CD4-positive, alpha-beta T cell (primary cell): ENCODE data around the gene CFAP54. TPM values are rescaled to one million over a fixed set of nuclear protein-coding genes. Genes with fewer than 3 reads are reported as not detected.

Source experiments
- ATAC-seq: fragments of 200-7000 bp; cut with Tn5 transposase; one replicate; pipeline ENCODE4 v1.10.0; 2022; ENCODE audit warnings: mild to moderate bottlenecking; ENCODE audit not compliant: poor library complexity
- CTCF ChIA-PET: fragments of 350-600 bp; sonication (Branson Sonifier 250); formaldehyde crosslinking; loops from one replicate; lab custom pipeline; 2021; ENCODE audit warnings: antibody characterized with exemption, inconsistent platforms; lab: Charles Lee
- POLR2A ChIA-PET: fragments of 350-600 bp; sonication (Branson Sonifier 250); formaldehyde crosslinking; loops from one replicate; lab custom pipeline; 2021; ENCODE audit warnings: antibody characterized with exemption, inconsistent platforms; lab: Charles Lee
- DNase-seq, 14 experiments: peaks; one replicate each; pipeline ENCODE4 v3.0.0-alpha.2; 2013 to 2020; ENCODE audit warnings: mixed read lengths in 2 of 14
- H3K27ac ChIP-seq, 2 donors: one replicate each; pipeline versions ENCODE4 v1.5.1 to v1.7.0; 2013; ENCODE audit warnings: low read length in 2 of 2, low read depth in 1 of 2, mild to moderate bottlenecking in 1 of 2
- H3K27me3 ChIP-seq, 2 experiments: 1 replicate in 1 of 2; 2 replicates in 1 of 2; pipeline versions ENCODE4 v1.6.1 to v1.7.0; 2013; ENCODE audit warnings: low read length in 2 of 2, control low read depth in 1 of 2, mild to moderate bottlenecking in 1 of 2, moderate library complexity in 1 of 2; ENCODE audit not compliant: insufficient read depth in 2 of 2, control insufficient read depth in 1 of 2
- H3K36me3 ChIP-seq: one replicate; pipeline ENCODE4 v1.6.1; 2013; ENCODE audit warnings: low read length, control low read depth; ENCODE audit not compliant: insufficient read depth
- H3K4me1 ChIP-seq: one replicate; pipeline ENCODE4 v1.6.1; 2013; ENCODE audit warnings: low read length, control low read depth; ENCODE audit not compliant: insufficient read depth
- H3K4me3 ChIP-seq: one replicate; pipeline ENCODE4 v1.5.1; 2013; ENCODE audit warnings: mild to moderate bottlenecking, low read length, moderate library complexity
- H3K9me3 ChIP-seq, 2 experiments: 1 replicate in 1 of 2; 2 replicates in 1 of 2; pipeline versions ENCODE4 v1.6.1 to v1.7.0; 2013; ENCODE audit warnings: low read length in 2 of 2, mild to moderate bottlenecking in 2 of 2, control low read depth in 1 of 2, moderate library complexity in 1 of 2; ENCODE audit not compliant: control insufficient read depth in 1 of 2, insufficient read depth in 1 of 2
- H3K27ac Mint-ChIP-seq: one replicate; pipeline ENCODE4 v1.8.0; 2020; ENCODE audit warnings: mixed read lengths
- H3K27me3 Mint-ChIP-seq: one replicate; pipeline ENCODE4 v1.8.0; 2021; ENCODE audit warnings: mixed read lengths
- H3K36me3 Mint-ChIP-seq: one replicate; pipeline ENCODE4 v1.8.0; 2021; ENCODE audit warnings: low read depth, mixed read lengths
- H3K4me1 Mint-ChIP-seq: one replicate; pipeline ENCODE4 v1.8.0; 2021; ENCODE audit warnings: low read depth, mixed read lengths
- H3K4me3 Mint-ChIP-seq: one replicate; pipeline ENCODE4 v1.8.0; 2020; ENCODE audit warnings: mild to moderate bottlenecking, mixed read lengths
- H3K9me3 Mint-ChIP-seq: one replicate; pipeline ENCODE4 v1.8.0; 2020; ENCODE audit warnings: mixed read lengths
- intact Hi-C, 2 experiments: fragments of 100-400 bp; cut with DNase I in 1 of 2; cut with micrococcal nuclease in 1 of 2; formaldehyde crosslinking; loops; one replicate each; pipeline versions ENCODE4 v1.15.1 to v1.9.0; 2023 to 2025; cut with DNase I, micrococcal nuclease
- total RNA-seq, 174 experiments: library from RNA in 2 of 174; stranded (reverse) in 2 of 174; gene quantifications; one replicate each; pipeline ENCODE4 v1.2.3 and lab custom pipeline; 2021 to 2026
- TF ChIP-seq, protein P1 (sequence below): fragments of 200-600 bp; IDR thresholded peaks from one replicate; pipeline ENCODE4 v1.8.0; 2022; ENCODE audit warnings: antibody characterized with exemption, mild to moderate bottlenecking

The CFAP54 gene
- total RNA-seq, 2 experiments from 2014 or later: 0.20 to 0.22 TPM

- POLR2A ChIA-PET: interaction anchor here (0.6 kb wide), 1 partner anchor 84 kb away, joined by 4 read pairs; no protein-coding TSS in a partner anchor
- H3K4me3 ChIP-seq: no peak overlapping the region
- intact Hi-C loops: no loop called here
- DNase-seq: no peak
- H3K4me1 ChIP-seq: no peaks in the 10 kb centered on the region
- H3K9me3 ChIP-seq: peaks cover 4 to 19% of the 10 kb centered on the region in 2 experiments
- H3K4me1 Mint-ChIP-seq: no peaks in the 10 kb centered on the region
- no peaks in the 10 kb centered on the region for H3K27me3 ChIP-seq
- peaks cover 5% of the 10 kb centered on the region for H3K9me3 Mint-ChIP-seq
- no peaks in the 10 kb centered on the region for H3K36me3 Mint-ChIP-seq
- H3K27ac ChIP-seq: no peak overlapping the region
- TF ChIP-seq, protein P1, sequence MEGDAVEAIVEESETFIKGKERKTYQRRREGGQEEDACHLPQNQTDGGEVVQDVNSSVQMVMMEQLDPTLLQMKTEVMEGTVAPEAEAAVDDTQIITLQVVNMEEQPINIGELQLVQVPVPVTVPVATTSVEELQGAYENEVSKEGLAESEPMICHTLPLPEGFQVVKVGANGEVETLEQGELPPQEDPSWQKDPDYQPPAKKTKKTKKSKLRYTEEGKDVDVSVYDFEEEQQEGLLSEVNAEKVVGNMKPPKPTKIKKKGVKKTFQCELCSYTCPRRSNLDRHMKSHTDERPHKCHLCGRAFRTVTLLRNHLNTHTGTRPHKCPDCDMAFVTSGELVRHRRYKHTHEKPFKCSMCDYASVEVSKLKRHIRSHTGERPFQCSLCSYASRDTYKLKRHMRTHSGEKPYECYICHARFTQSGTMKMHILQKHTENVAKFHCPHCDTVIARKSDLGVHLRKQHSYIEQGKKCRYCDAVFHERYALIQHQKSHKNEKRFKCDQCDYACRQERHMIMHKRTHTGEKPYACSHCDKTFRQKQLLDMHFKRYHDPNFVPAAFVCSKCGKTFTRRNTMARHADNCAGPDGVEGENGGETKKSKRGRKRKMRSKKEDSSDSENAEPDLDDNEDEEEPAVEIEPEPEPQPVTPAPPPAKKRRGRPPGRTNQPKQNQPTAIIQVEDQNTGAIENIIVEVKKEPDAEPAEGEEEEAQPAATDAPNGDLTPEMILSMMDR: no peak
- no peak overlapping the region for H3K27ac Mint-ChIP-seq
- CTCF ChIA-PET: no interaction called here
- no peaks in the 10 kb centered on the region for H3K36me3 ChIP-seq
- H3K27me3 Mint-ChIP-seq: peaks cover 4% of the 10 kb centered on the region
- ATAC-seq: no peak
- no peak overlapping the region for H3K4me3 Mint-ChIP-seq
Observed at GRCh38 chr12:96806272-96806671, 316.9 kb downstream of the CFAP54 start.

GRCh38 chr12:96807741-96808140 is 318.4 kb downstream of the CFAP54 start:
- Histone ChIP-seq H3K27ac (no peak overlapping the region), H3K9me3 (peaks cover 4 to 19% of the 10 kb centered on the region in 2 experiments), H3K36me3 (no peaks in the 10 kb centered on the region), H3K27me3 (no peaks in the 10 kb centered on the region), H3K4me3 (no peak overlapping the region), H3K4me1 (no peaks in the 10 kb centered on the region)
- no peak overlapping the region for H3K27ac Mint-ChIP-seq
- H3K4me1 Mint-ChIP-seq: no peaks in the 10 kb centered on the region
- TF ChIP-seq, protein P1: no peak
- no peaks in the 10 kb centered on the region for H3K36me3 Mint-ChIP-seq
- ChIA-PET POLR2A (no interaction called here), CTCF (no interaction called here)
- H3K27me3 Mint-ChIP-seq: no peaks in the 10 kb centered on the region
- no peak for ATAC-seq
- H3K9me3 Mint-ChIP-seq: peaks cover 5% of the 10 kb centered on the region
- no peak for DNase-seq
- H3K4me3 Mint-ChIP-seq: no peak overlapping the region
- intact Hi-C loops: no loop called here

DNA sequence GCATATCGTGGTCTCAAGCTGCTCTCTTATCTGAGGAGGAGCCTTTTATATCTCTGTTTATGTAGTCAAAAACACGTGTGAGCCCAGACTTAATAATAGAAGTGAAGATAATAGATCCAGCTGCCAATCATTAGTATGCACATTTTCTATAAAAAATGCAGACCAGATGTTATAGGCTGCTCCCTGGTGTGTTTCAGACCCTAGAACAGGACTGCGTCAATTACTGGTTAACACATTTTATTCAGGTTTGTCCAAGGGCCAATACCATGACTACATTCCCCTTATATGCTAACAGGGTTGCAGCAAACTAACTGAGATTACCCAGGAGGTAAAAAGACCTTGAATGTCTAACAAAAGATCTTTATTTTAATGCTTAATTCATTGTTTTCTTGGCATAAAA is 319.2 kb downstream of the CFAP54 start:
- no peak for ATAC-seq
- Histone ChIP-seq H3K9me3 (peaks cover under 1 to 15% of the 10 kb centered on the region in 2 experiments), H3K27me3 (no peaks in the 10 kb centered on the region), H3K4me3 (no peak overlapping the region), H3K36me3 (no peaks in the 10 kb centered on the region), H3K4me1 (no peaks in the 10 kb centered on the region), H3K27ac (no peak overlapping the region)
- POLR2A ChIA-PET: no interaction called here
- intact Hi-C loops: no loop called here
- Mint-ChIP-seq H3K4me3 (no peak overlapping the region), H3K9me3 (peaks cover 2% of the 10 kb centered on the region), H3K27ac (no peak overlapping the region), H3K36me3 (no peaks in the 10 kb centered on the region), H3K4me1 (no peaks in the 10 kb centered on the region), H3K27me3 (no peaks in the 10 kb centered on the region)
- no peak for DNase-seq
- CTCF ChIA-PET: no interaction called here
- TF ChIP-seq, protein P1: no peak
